ENCODE results near the gene ATRNL1.
A peak's percentile ranks its signal among the peaks of the same experiment; 100 is the strongest.

- TF ChIP-seq SAP30 (IDR thresholded peaks at IDR 0.05; ENCODE audit: insufficient read depth, insufficient replicate concordance, low read length) = no peak
- TF ChIP-seq CHD1 (IDR thresholded peaks at IDR 0.05; ENCODE audit: low read depth, low read length) = no peak
- TF ChIP-seq RAD21 (IDR thresholded peaks at IDR 0.05 in 1 of 2, conservative IDR thresholded peaks at IDR 0.05 in 1 of 2; ENCODE audit: low read depth in 2 of 2, low read length in 2 of 2) = peak; percentile 51 to 62
- no peak for TF ChIP-seq SP2 (IDR thresholded peaks at IDR 0.05; ENCODE audit: low read length)
- TF ChIP-seq FOSL1 (IDR thresholded peaks at IDR 0.05; ENCODE audit: insufficient read depth, low read depth, low read length) = no peak
- no peak for TF ChIP-seq POLR2A (IDR thresholded peaks at IDR 0.05; ENCODE audit: control extremely low read depth in 1 of 2, low read depth in 2 of 2, low read length in 2 of 2)
- TF ChIP-seq ZNF274 (IDR thresholded peaks at IDR 0.05; ENCODE audit: borderline replicate concordance, extremely low read depth, low read length) = no peak
- TF ChIP-seq, protein P1, sequence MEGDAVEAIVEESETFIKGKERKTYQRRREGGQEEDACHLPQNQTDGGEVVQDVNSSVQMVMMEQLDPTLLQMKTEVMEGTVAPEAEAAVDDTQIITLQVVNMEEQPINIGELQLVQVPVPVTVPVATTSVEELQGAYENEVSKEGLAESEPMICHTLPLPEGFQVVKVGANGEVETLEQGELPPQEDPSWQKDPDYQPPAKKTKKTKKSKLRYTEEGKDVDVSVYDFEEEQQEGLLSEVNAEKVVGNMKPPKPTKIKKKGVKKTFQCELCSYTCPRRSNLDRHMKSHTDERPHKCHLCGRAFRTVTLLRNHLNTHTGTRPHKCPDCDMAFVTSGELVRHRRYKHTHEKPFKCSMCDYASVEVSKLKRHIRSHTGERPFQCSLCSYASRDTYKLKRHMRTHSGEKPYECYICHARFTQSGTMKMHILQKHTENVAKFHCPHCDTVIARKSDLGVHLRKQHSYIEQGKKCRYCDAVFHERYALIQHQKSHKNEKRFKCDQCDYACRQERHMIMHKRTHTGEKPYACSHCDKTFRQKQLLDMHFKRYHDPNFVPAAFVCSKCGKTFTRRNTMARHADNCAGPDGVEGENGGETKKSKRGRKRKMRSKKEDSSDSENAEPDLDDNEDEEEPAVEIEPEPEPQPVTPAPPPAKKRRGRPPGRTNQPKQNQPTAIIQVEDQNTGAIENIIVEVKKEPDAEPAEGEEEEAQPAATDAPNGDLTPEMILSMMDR (IDR thresholded peaks at IDR 0.05; ENCODE audit: control extremely low read depth in 1 of 3, insufficient read depth in 1 of 3, low read depth in 1 of 3, low read length in 3 of 3) = peak in 2 of 3 experiments; percentile 19 to 33; a peak in 2 of 4 replicates
- TF ChIP-seq YY1 (IDR thresholded peaks at IDR 0.05; ENCODE audit: low read depth, low read length) = no peak
Measured at GRCh38 chr10:115049318-115049717, 43.8 kb upstream of the ATRNL1 start.

Measured in H1 (cell line).